T-helper 2 cell (primary cell): ENCODE data around the gene PER2.

Experiments
- DNase-seq, 5 experiments: peaks; one replicate each; pipeline versions ENCODE4 v3.0.0 to v3.0.0-alpha.2; 2012 to 2022

The PER2 gene

DNA sequence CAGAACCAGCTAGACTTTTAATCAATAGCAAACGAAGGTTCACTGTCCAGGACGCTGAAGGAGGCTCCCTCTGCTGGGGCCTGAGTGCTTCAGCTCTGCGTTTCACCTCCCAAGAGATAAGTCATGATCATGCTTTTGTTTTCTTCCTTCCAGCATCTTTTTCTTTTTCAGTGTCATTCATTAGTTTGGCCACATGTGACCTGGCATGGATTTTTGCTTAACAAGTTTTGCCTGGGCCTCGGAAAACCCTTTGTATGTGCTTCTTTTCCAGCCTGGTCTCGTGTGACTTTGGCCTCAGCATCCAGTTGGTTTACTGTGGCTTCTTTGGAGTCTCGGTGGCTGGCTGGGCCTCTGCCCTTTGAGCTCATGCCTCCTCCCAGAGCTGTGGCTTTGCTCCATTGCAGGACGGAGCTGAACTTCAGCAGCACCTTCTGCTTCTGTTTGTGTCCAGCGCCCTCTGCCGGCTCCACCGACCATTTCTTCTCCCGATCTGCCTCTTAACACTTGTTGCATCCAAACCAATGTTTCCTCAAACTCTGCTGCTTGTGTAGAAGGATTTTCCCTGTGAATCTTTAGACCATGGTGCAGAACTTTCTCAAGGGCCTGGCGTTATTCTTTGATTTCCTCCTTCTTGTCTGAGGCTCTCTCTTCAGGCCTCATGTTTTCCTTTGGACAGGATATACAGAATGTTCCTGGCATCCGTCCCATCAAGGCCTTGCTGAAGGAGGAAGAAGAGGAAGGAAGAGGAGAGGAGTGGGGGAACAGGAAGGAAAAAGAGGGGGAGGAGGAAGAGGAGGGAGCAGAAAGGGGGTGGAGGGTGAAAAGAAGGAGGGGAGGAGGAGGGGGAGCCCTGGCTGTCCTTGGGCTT is 25.0 kb downstream of the PER2 start:
- peak; percentile 41 to 77 (median 60) for DNase-seq

DNA sequence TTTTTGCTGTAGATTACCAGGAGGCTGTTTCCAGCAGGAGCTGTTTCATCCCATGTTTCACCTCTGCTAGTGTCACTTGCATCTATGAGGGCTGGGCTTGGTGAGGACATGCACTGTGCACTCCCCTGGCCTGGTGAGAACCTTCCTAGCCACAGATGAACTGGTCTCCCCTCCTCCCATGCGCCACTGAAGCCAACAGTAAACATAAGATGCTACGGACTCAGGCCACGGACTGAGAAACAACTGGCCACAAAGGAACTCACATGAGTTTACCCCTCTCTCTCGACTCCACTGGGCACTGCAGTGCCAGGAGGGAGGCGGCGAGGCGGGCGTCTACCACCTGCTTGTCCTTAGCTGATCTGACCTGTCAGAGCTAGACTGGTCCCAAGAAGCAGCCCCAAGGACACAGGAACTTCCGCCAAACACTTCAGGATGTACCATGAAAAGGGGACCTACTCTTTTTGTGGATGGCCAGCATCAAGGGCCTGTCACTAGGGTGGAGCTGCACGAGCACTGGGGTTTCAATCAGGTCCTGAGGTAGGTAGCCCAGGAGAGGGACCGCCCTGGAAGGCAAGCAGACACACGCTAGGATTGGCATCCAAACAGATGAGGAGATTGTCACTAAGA is 25.8 kb downstream of the PER2 start:
- no peak for DNase-seq

DNA sequence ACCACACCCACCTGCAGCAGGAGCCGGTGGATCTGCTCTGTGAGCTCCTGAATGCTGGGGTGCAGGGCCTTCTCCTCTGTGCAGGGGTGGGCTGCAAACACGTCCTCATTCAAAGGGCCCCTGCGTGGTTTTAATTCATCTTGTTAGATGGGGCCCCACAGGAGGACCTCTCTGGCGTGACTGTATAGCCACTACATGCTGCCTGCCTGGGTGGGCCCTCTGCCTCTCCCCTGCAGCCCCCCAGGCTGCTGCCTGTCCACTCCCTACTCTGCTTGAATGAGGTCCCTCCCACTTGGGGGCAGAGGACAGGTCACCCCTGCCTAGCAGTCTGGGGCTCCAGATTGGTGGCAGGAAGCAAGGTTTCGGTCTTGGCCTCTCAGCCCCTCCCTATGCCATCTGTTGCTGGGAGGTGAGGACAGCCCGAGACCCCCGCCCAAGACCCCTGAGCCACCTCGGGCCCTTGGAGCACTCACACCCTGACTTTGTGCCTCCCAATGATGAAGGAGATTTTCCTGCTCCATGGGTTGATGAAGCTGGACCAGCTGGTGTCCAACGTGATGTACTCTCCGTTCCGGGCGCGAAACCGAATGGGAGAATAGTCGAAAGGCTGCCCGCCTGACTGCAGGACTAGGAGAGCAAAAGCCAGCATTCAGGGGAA is 26.6 kb downstream of the PER2 start:
- DNase-seq = no peak

- DNase-seq = no peak
These were observed 27.5 kb downstream of the PER2 start for GRCh38 chr2:238260883-238261282.

- peak in 1 of 5 experiments; percentile 53 for DNase-seq
These were observed 29.1 kb downstream of the PER2 start for GRCh38 chr2:238259061-238260020.

GRCh38 chr2:238257786-238258700 is 30.4 kb downstream of the PER2 start:
- no peak for DNase-seq

GRCh38 chr2:238256594-238257104 is 31.8 kb downstream of the PER2 start:
- DNase-seq = peak; percentile 35 to 86 (median 56)

DNA sequence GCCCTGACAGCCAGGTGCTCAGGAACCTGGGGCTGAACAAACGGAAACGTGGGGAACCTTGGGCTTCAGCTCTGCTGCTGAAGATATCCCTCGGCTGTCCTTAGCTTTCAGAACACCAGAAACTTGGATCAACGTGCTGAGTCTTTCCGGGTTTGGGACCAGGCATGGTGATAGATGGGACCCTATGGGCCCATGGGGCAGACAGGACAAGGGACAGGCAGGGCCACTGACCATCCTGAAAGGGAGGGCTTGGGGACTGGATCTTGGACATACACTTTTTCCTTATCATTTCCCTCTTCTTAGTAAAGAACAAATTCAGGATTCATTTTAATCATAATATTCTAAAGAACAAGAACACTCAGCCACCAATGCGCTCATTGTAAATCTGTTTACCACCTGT is 32.3 kb downstream of the PER2 start:
- DNase-seq = no peak

GRCh38 chr2:238255636-238256035 is 32.8 kb downstream of the PER2 start:
- DNase-seq = no peak

- DNase-seq = no peak
These were observed 33.3 kb downstream of the PER2 start for GRCh38 chr2:238255151-238255551.

GRCh38 chr2:238254095-238254723 is 34.2 kb downstream of the PER2 start:
- DNase-seq = no peak

DNA sequence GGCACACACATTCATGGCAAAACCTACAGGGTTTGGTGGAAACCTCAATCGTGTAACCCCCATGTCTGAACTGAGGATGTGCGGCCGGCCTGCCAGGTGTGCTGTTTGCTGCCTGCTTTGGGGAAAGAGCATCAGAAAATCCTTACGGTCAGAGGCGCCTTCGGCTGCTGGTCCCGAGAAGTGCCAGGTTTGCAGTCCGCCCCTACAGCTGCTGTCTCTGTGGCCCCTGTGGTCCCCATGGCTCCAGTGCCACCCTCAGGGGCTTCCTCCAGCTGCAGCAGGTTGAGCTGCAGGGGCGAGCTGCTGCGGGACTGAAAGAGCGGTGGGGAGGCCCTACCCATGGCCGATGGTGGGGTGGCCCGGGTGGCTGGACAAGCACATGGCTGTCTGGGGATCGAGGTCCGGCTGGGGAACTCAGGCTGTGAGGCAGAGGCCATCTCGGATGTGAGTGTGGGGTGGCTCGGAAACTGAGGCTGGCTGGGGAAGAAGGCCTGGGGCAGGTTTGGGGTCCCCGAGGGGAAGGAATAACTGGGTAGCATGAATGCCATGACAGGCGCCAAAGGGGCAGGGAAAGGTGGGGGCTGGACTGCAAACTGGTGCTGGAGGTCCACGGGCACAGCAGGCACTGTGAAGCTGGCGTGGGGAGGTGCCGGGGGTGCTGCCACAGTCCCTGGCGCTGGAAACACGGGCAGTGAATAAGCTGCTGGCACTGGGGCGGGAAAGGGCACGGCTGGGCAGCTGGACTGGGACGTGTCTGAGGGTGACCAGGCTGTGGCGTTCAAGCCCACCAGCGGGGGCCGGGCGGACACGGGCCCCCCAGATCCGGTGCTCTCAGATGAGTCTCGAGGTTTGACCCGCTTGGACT is 35.4 kb downstream of the PER2 start:
- no peak for DNase-seq

- DNase-seq = no peak
These were observed 36.4 kb downstream of the PER2 start for GRCh38 chr2:238251986-238252385.

- DNase-seq = no peak
These were observed 37.1 kb downstream of the PER2 start for GRCh38 chr2:238251331-238251730.

DNA sequence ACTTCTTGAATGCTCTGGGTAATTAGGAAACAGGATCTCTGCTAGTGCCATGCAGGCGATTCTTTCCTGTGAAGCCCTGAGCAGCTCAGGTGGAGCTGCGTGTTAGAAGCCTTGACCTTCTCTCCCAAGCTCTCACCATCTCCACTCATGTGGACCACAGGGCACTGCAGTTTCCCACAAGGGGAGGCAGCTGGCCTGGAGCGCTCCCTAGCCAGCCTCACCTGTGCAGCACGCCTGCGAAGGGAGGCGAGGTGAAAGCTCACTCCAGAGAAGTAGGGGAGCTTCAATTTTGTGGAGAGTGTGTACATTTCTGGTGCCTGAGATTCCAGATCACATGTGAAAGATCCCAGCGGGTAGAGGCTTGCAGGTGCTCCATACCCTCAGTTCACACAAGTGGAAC is 37.5 kb downstream of the PER2 start:
- DNase-seq = no peak

DNA sequence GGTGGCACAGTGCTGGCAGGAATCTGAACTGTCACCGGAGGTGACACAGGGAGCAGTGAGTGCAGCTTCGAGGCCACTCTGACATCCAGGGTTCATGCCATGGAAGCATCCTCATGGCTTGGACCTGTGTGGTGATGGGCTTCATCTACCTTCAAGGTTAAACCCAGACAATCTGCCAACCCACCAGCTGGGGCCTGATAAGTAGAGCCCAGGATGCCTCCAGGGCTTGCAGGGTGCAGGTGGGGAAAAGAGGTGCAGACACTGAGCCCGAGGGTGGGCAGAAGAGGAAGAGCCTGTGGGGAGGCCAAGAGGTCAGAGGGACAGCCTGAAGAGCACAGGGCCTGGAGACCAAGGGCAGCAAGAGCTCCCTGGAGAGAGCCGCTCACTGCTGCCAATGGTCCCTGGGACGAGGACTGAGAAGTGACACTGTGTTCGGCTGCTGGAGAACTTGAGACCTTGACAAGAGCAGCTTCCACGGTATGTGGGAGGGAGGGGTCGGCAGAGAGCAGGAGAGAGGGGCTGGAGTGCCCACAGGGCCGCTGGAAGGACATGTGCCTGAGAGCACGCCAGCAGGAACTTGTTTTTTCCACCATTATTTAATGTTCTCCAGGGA is 40.5 kb downstream of the PER2 start:
- DNase-seq = no peak

- DNase-seq = no peak
These were observed 41.2 kb downstream of the PER2 start for GRCh38 chr2:238247002-238247822.

- DNase-seq = no peak
These were observed 44.3 kb downstream of the PER2 start for GRCh38 chr2:238244151-238244550.
